HFF-Myc (cell line): ENCODE measurements around the gene GATB.

Source experiments
- DNase-seq: peaks from one replicate; pipeline ENCODE4 v3.0.0-alpha.2; 2011; ENCODE audit warnings: low read depth; ENCODE audit errors: extremely low read depth
- H3K4me3 ChIP-seq: replicated peaks from 2 replicates; pipeline ENCODE4 v1.5.1; 2011; ENCODE audit warnings: low read depth, mild to moderate bottlenecking, control low read depth, low read length
- CTCF ChIP-seq: IDR thresholded peaks from 2 replicates; pipeline ENCODE4 v1.5.1; 2012; ENCODE audit warnings: mild to moderate bottlenecking, low read depth, low read length, control low read depth; ENCODE audit errors: missing control alignments

Gene GATB

GRCh38 chr4:151667666-151668065, 93.1 kb downstream of the GATB start:
- DNase-seq: no peak
- TF ChIP-seq CTCF: no peak
- H3K4me3 ChIP-seq: no peak overlapping the region

- no peak overlapping the region for H3K4me3 ChIP-seq
- no peak for DNase-seq
- TF ChIP-seq CTCF: no peak
Observed at GRCh38 chr4:151667048-151667447, 93.8 kb downstream of the GATB start.

- TF ChIP-seq CTCF: no peak
- no peak for DNase-seq
- no peak overlapping the region for H3K4me3 ChIP-seq
Observed at GRCh38 chr4:151666501-151666900, 94.3 kb downstream of the GATB start.

GRCh38 chr4:151665785-151666127, 95.1 kb downstream of the GATB start:
- TF ChIP-seq CTCF: no peak
- no peak overlapping the region for H3K4me3 ChIP-seq
- no peak for DNase-seq

- no peak for TF ChIP-seq CTCF
- no peak overlapping the region for H3K4me3 ChIP-seq
- DNase-seq: no peak
Observed at GRCh38 chr4:151665022-151665784, 95.6 kb downstream of the GATB start.

- H3K4me3 ChIP-seq: no peak overlapping the region
- no peak for DNase-seq
- TF ChIP-seq CTCF: no peak
Observed at GRCh38 chr4:151664289-151664688, 96.5 kb downstream of the GATB start.

- no peak overlapping the region for H3K4me3 ChIP-seq
- TF ChIP-seq CTCF: no peak
- DNase-seq: no peak
Observed at GRCh38 chr4:151663109-151663508, 97.7 kb downstream of the GATB start.
